DMS153 (cell line): Measurements from ENCODE around the gene PRPF40B.

Experiments used
- DNase-seq: peaks from one replicate; lab custom pipeline; 2025; lab: John Stamatoyannopoulos, UW

PRPF40B gene

GRCh38 chr12:49689237-49689636 lies 65.9 kb downstream of the PRPF40B start:
- DNase-seq, result no peak

- no peak for DNase-seq
These were observed 66.4 kb downstream of the PRPF40B start for GRCh38 chr12:49689785-49690184.

GRCh38 chr12:49692851-49693250 lies 69.5 kb downstream of the PRPF40B start:
- DNase-seq, result no peak

- no peak for DNase-seq
These were observed 70.6 kb downstream of the PRPF40B start for GRCh38 chr12:49693931-49694444.
